Omental fat pad (tissue), 4 donors: ENCODE results near the gene SCFD2. TPM values are rescaled to one million over a fixed set of nuclear protein-coding genes. Genes with fewer than 3 reads are reported as not detected.

Experiments
- ATAC-seq: fragments of 150-250 bp; one replicate; pipeline ENCODE4 v1.9.1; 2016; ENCODE audit warnings: mild to moderate bottlenecking, moderate library complexity; ENCODE audit not compliant: low FRiP score
- DNase-seq: peaks from one replicate; pipeline ENCODE4 v3.0.0-alpha.2; 2019; ENCODE audit warnings: low spot score
- total RNA-seq, 4 donors: library from RNA; depleted of rRNA; stranded (reverse); fragments of >200 nt; gene quantifications; one replicate each; pipeline ENCODE4 v1.1.0, GENCODE V29; 2016
- TF ChIP-seq, protein P1 (sequence below), 3 donors: fragments of 450-650 bp; IDR thresholded peaks; one replicate each; pipeline ENCODE4 v1.5.1; 2016 to 2017; ENCODE audit warnings: antibody characterized with exemption in 3 of 3, mild to moderate bottlenecking in 3 of 3, moderate library complexity in 2 of 3

SCFD2 gene
- total RNA-seq, 4 donors from 2014 or later: 26.4 to 65.6 (median 28.4) TPM

GRCh38 chr4:53118676-53119075 is 247.2 kb downstream of the SCFD2 start:
- DNase-seq (no peak), ATAC-seq (no peak)
- TF ChIP-seq, protein P1, sequence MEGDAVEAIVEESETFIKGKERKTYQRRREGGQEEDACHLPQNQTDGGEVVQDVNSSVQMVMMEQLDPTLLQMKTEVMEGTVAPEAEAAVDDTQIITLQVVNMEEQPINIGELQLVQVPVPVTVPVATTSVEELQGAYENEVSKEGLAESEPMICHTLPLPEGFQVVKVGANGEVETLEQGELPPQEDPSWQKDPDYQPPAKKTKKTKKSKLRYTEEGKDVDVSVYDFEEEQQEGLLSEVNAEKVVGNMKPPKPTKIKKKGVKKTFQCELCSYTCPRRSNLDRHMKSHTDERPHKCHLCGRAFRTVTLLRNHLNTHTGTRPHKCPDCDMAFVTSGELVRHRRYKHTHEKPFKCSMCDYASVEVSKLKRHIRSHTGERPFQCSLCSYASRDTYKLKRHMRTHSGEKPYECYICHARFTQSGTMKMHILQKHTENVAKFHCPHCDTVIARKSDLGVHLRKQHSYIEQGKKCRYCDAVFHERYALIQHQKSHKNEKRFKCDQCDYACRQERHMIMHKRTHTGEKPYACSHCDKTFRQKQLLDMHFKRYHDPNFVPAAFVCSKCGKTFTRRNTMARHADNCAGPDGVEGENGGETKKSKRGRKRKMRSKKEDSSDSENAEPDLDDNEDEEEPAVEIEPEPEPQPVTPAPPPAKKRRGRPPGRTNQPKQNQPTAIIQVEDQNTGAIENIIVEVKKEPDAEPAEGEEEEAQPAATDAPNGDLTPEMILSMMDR (IDR thresholded peaks at IDR 0.05): no peak

DNA sequence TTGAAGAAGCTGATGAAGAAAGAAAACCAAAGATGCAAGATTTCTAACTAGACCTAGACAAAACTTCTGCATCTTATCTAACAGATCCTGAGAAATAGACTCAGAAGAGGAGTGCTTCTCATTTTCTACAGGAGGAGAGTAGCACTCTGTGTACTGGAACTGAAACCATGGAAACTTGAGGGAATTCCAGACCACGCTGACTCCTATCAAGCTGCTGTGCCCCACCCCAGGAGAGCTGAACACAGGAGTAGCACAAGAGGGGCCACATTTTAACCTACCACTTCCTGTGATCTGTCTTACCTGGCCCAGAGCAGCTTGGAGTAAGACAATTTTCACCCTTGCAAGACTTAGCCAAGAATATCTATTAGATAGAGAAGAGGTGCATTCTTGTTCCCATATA is 248.9 kb downstream of the SCFD2 start:
- ATAC-seq (no peak), DNase-seq (no peak)
- TF ChIP-seq, protein P1 (IDR thresholded peaks at IDR 0.05): no peak

DNA sequence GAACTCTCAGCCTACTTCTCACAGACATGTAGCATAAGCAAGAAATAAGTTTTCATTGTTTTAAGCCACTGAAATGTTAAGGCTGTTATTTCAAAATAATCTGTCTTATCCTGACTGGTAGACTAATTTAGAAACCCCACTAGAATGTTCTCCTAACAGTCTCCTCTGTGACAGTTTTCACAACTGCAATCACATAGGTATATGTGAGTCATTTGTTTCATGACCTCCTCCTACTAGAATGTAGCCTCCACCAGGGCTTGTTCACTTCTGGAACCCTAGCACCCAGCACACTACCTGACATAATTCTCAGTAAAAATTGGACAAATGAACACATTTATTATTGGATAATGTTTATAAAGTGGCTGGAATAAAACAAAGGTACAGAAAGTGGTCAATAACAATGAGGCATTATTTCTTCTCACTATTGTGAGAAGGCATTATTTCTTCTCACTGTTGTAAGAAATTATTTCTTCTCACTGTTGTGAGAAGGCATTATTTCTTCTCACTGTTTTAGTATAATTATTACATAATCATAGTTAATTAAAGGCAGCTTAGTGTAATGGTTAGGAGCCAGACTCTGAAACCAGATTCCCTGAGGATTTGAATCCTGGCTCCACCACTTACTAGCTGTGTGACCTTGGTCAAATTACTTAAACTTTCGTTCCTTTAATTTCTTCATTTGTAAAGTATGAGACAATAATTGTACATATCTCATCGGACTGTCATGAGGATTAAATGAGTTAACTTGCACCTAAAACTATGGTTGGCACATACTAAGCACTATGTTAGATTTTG is 252.2 kb downstream of the SCFD2 start:
- DNase-seq (no peak), ATAC-seq (no peak)
- TF ChIP-seq, protein P1 (IDR thresholded peaks at IDR 0.05): no peak

GRCh38 chr4:53105313-53105712 is 260.5 kb downstream of the SCFD2 start:
- ATAC-seq (no peak), DNase-seq (no peak)
- TF ChIP-seq, protein P1 (IDR thresholded peaks at IDR 0.05): no peak

DNA sequence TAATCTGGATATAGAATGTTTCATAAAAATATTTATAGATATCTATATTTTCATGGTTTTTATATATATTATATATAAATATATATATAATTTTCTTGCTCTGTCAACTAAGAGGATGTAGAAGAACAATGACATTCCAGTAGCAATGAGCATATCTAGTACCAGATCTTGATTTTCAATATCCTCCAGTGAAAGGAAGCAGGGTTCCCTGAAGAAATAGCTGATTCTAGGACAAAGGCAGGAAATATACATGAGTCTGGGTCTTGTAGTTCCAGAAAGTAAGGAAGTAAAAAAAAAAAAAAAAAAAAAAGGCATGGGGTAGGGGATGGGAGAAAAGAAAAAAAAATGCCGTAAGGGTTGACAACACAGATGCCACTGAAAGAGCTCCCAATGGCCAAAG is 262.4 kb downstream of the SCFD2 start:
- DNase-seq (no peak), ATAC-seq (no peak)
- TF ChIP-seq, protein P1 (IDR thresholded peaks at IDR 0.05): no peak

DNA sequence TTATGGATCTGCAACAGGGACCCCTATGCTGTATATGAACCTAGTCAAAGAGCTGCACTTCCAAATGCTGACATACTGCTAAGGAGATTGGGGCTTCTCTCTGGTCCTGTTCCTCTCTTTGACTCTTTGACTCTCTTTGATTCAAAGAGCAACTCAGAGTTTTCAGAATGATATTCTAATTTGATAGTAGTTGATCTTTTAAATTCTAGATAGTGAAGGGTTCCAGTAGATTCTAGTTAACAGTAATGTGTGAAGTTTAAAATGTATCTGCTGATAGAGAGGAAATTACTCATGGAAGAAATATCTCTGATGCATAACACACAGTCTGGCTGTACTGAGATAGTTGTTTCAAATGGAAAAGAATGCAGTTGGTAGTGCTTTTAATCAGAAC is 264.7 kb downstream of the SCFD2 start:
- ATAC-seq: peak; percentile 54
- no peak for DNase-seq
- TF ChIP-seq, protein P1 (IDR thresholded peaks at IDR 0.05): no peak
